Measurements from ENCODE around the gene SERPINB2.

Gene SERPINB2

DNA sequence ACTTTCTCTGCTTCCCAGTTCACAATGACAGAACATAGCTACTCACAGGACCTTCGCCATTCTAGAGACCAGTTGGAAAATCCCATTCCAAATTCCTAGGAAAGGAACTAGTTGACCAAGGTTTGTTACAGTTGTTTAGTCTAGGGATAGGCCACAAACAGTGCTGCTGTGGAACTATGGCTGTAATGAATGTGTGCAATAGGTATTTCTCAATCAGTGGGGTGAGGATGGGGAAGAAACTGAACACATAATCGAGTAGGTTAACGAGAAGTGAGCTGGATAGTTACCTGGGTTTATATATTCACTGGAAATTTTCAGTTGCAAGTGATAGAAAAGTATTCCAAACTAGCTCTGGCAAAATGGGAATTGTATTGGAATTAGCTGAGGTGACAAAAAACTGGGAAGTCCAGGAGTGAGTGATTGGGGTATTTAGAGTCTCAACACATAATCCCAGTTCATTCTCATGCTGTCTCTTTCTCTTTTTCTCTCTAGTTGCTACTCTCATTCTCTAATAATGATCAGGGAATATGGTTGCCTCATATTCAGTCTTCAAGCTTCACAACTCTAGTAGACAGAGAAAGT lies 43.4 kb downstream of the SERPINB2 start:
- no peak overlapping the region for H3K9ac ChIP-seq (ENCODE audit: low read depth, low read length, poor library complexity, severe bottlenecking)
- H3F3A ChIP-seq (ENCODE audit: low read depth), result no peaks in the 10 kb centered on the region
- no peak overlapping the region for H3K4me3 ChIP-seq (ENCODE audit: low read length, poor library complexity, severe bottlenecking)
- no peak overlapping the region for H2AFZ ChIP-seq (ENCODE audit: low read length)
- no peaks in the 10 kb centered on the region for H3K4me1 ChIP-seq (ENCODE audit: insufficient read depth, low read length, poor library complexity, severe bottlenecking)
- H3K79me2 ChIP-seq (ENCODE audit: insufficient read depth, low read length), result no peaks in the 10 kb centered on the region
- H3K9me3 ChIP-seq (ENCODE audit: insufficient read depth, low read depth, low read length), result no peaks in the 10 kb centered on the region
- H3K9me2 ChIP-seq (replicated peaks; ENCODE audit: low read depth, low read length), result no peaks in the 10 kb centered on the region
- H3K27me3 ChIP-seq (ENCODE audit: insufficient read depth, low read length, poor library complexity, severe bottlenecking), result no peaks in the 10 kb centered on the region
- H4K20me1 ChIP-seq (ENCODE audit: insufficient read depth, low read length, poor library complexity, severe bottlenecking), result no peaks in the 10 kb centered on the region
- no peaks in the 10 kb centered on the region for H3K36me3 ChIP-seq (ENCODE audit: insufficient read depth, low read length)
- TF ChIP-seq EZH2phosphoT487 (IDR thresholded peaks at IDR 0.05; ENCODE audit: borderline replicate concordance), result no peak
- TF ChIP-seq, protein P1, sequence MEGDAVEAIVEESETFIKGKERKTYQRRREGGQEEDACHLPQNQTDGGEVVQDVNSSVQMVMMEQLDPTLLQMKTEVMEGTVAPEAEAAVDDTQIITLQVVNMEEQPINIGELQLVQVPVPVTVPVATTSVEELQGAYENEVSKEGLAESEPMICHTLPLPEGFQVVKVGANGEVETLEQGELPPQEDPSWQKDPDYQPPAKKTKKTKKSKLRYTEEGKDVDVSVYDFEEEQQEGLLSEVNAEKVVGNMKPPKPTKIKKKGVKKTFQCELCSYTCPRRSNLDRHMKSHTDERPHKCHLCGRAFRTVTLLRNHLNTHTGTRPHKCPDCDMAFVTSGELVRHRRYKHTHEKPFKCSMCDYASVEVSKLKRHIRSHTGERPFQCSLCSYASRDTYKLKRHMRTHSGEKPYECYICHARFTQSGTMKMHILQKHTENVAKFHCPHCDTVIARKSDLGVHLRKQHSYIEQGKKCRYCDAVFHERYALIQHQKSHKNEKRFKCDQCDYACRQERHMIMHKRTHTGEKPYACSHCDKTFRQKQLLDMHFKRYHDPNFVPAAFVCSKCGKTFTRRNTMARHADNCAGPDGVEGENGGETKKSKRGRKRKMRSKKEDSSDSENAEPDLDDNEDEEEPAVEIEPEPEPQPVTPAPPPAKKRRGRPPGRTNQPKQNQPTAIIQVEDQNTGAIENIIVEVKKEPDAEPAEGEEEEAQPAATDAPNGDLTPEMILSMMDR (conservative IDR thresholded peaks at IDR 0.05; ENCODE audit: low read length), result no peak
- no peak overlapping the region for H3K4me2 ChIP-seq (ENCODE audit: low read depth, low read length, poor library complexity, severe bottlenecking)

- no peaks in the 10 kb centered on the region for H3K9me2 ChIP-seq (replicated peaks; ENCODE audit: low read depth, low read length)
- H3K9ac ChIP-seq (ENCODE audit: low read depth, low read length, poor library complexity, severe bottlenecking), result no peak overlapping the region
- no peak overlapping the region for H2AFZ ChIP-seq (ENCODE audit: low read length)
- TF ChIP-seq, protein P1 (conservative IDR thresholded peaks at IDR 0.05; ENCODE audit: low read length), result no peak
- no peak for TF ChIP-seq EZH2phosphoT487 (IDR thresholded peaks at IDR 0.05; ENCODE audit: borderline replicate concordance)
- no peaks in the 10 kb centered on the region for H4K20me1 ChIP-seq (ENCODE audit: insufficient read depth, low read length, poor library complexity, severe bottlenecking)
- no peak overlapping the region for H3K4me2 ChIP-seq (ENCODE audit: low read depth, low read length, poor library complexity, severe bottlenecking)
- no peak overlapping the region for H3K4me3 ChIP-seq (ENCODE audit: low read length, poor library complexity, severe bottlenecking)
- no peaks in the 10 kb centered on the region for H3K36me3 ChIP-seq (ENCODE audit: insufficient read depth, low read length)
- no peaks in the 10 kb centered on the region for H3K9me3 ChIP-seq (ENCODE audit: insufficient read depth, low read depth, low read length)
- H3K4me1 ChIP-seq (ENCODE audit: insufficient read depth, low read length, poor library complexity, severe bottlenecking), result no peaks in the 10 kb centered on the region
- H3F3A ChIP-seq (ENCODE audit: low read depth), result no peaks in the 10 kb centered on the region
- H3K27me3 ChIP-seq (ENCODE audit: insufficient read depth, low read length, poor library complexity, severe bottlenecking), result no peaks in the 10 kb centered on the region
- H3K79me2 ChIP-seq (ENCODE audit: insufficient read depth, low read length), result no peaks in the 10 kb centered on the region
Measured at GRCh38 chr18:63936156-63936931, 48.8 kb downstream of the SERPINB2 start.

DNA sequence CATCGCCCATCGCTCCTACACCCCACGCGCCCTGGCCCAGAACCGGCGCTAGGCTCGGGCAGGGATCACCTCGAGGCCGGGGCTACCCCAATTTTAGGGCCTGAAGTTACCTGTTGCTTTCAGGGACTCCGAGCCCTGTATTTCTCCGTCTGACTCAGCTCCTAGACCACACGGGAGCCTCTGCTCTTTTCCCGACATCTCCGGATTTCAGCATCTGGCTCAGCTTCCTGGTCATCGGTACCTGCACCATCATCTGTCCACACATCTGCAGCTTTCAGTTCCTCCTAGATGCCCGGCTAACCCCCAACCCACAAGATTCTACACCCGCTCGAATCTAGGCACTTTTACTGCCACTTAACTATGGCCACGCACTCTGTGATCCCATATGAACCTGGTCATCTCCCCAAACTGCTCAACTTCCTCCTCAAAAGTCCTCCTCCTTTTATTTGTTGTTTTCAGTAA lies 49.5 kb downstream of the SERPINB2 start:
- H3K9me2 ChIP-seq (replicated peaks; ENCODE audit: low read depth, low read length), result no peaks in the 10 kb centered on the region
- no peaks in the 10 kb centered on the region for H3K36me3 ChIP-seq (ENCODE audit: insufficient read depth, low read length)
- H3K4me3 ChIP-seq (ENCODE audit: low read length, poor library complexity, severe bottlenecking), result no peak overlapping the region
- H2AFZ ChIP-seq (ENCODE audit: low read length), result no peak overlapping the region
- no peaks in the 10 kb centered on the region for H3K9me3 ChIP-seq (ENCODE audit: insufficient read depth, low read depth, low read length)
- H3K27me3 ChIP-seq (ENCODE audit: insufficient read depth, low read length, poor library complexity, severe bottlenecking), result no peaks in the 10 kb centered on the region
- H3F3A ChIP-seq (ENCODE audit: low read depth), result no peaks in the 10 kb centered on the region
- no peak overlapping the region for H3K9ac ChIP-seq (ENCODE audit: low read depth, low read length, poor library complexity, severe bottlenecking)
- H3K79me2 ChIP-seq (ENCODE audit: insufficient read depth, low read length), result no peaks in the 10 kb centered on the region
- no peaks in the 10 kb centered on the region for H4K20me1 ChIP-seq (ENCODE audit: insufficient read depth, low read length, poor library complexity, severe bottlenecking)
- H3K4me2 ChIP-seq (ENCODE audit: low read depth, low read length, poor library complexity, severe bottlenecking), result no peak overlapping the region
- TF ChIP-seq EZH2phosphoT487 (IDR thresholded peaks at IDR 0.05; ENCODE audit: borderline replicate concordance), result no peak
- TF ChIP-seq, protein P1 (conservative IDR thresholded peaks at IDR 0.05; ENCODE audit: low read length), result no peak
- H3K4me1 ChIP-seq (ENCODE audit: insufficient read depth, low read length, poor library complexity, severe bottlenecking), result no peaks in the 10 kb centered on the region

All from Loucy (cell line).